Stimulated activated CD4-positive, alpha-beta T cell treated with anti-CD3 and anti-CD28 coated beads, Interleukin-4, amount 100 ng/mL, for 4 hours (primary cell): Measurements from ENCODE around the gene MTRF1.
"Not testable (repeated sequence)": the region's sequence is repeated elsewhere in the genome, so short reads cannot be mapped to it uniquely, and the experiment has no call there.

Experiments
- DNase-seq, 2 experiments: peaks; one replicate each; pipeline ENCODE4 v3.0.0-alpha.2; 2020

The MTRF1 gene

DNA sequence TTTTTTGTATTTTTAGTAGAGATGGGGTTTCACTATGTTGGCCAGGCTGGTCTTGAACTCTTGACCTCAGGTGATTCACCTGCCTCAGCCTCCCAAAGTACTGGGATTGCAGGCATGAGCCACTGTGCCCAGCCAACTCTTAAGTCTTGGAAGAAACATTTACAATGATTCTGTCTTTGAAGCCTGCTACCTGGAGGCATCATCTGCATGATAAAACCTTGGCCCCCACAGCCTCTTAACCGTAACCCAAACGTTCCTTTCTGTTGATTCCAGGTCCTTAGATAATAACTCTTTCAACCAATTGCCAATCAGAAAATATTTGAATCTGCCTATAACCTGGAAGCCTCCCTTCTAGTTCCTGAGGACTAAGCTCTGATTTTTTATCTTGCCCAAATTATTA lies 15.8 kb upstream of the MTRF1 start:
- not testable (repeated sequence) for DNase-seq

DNA sequence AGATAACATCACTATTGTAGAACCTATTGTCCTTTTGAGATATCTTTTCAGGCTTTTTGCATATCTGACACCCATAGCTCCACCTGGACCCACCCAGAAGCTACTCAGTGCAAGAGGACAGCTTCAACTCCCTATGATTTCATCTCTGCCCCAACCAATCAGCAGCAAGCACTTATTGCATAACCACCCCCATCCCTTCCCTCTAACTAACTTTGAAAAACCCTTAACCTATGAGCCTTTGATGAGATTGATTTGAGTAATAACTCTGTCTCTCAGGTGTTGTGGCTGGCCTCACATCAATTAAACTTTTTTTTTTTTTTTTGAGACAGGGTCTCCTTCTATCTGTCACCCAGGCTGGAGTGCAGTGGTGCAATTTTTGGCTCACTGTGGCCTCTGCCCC lies 13.4 kb upstream of the MTRF1 start:
- no peak for DNase-seq

DNA sequence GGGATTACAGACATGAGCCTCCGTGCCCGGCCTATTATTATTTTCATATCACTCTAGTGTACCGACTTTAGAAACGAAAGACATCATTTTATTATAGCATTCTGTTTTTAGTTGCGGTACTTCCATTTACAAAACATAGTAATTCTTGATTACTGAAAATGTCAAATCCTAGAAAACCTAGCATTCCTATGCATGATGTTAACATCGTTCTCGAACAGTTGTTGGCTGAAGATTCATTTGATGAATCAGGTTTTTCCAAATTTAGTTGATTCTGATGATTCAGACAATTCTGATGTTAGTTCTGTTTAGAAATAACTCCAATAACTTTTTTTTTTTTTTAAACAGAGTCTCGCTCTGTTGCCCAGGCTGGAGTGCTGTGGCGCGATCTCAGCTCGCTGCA lies 11.5 kb upstream of the MTRF1 start:
- DNase-seq: no peak

DNA sequence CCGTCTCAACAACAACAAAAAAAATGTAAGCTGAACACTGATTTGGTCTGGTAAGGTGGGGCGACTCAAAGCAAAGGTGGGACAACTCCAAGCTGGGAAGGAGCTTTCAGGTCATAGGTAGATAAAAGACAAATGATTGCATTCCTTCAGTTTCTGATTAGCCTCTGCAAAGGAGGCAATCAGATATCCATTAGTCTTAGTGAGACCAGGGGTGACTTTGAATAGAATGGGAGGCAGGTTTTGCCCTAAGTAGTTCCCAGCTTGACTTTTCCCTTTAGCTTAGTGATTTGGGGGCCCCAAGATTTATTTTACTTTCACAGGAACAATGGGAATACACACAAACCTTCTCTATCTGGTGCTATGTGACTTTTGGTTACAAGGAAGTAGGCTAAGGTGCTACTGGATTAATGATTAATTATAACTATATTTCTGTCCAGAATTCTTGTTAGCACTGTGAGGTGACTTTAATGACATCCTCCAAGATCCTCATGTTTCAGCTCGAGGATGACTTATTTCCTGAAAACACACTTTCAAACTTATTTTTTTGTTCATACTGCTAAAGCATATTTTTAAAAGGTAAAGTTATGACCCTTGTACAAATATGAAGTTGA lies 10.6 kb upstream of the MTRF1 start:
- no peak for DNase-seq

DNA sequence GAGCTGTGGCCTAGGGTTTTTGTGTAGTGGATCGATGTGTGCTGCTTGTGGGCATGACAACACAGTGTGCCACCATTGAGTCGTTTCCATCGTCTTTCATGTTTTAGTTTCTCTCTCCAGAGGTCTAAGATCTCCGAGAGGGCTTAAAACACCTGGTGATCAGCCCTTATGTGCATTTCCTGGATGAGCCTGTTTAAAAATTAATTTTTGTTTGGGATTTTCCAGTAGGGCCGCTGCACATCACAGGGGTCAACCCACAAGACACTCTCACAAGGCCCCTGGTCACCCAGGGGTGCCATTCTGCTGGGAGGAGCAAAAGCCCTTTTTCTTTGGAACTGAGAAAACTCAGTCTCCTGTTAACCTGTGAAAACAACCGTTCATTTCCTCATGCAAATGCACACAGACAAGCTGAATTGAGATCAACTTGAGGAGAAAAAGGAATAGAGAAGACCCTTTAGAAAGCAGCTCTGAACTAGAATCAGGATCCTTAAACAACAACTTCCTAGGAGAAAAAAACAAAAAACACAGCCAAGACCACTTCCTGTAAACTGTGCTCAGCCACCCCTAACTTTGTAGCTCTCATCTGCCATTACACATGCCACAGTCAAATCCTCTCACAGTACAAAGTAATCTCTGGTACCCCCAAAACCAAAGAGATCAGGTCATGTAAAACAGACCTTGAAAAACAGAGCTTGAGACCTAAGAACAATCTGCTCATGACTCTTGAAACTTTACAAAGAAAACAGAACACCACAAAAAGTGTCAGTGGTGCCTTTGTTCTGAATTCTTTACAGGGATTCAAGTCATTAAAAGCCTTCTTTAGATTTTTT lies 8.3 kb upstream of the MTRF1 start:
- no peak for DNase-seq

DNA sequence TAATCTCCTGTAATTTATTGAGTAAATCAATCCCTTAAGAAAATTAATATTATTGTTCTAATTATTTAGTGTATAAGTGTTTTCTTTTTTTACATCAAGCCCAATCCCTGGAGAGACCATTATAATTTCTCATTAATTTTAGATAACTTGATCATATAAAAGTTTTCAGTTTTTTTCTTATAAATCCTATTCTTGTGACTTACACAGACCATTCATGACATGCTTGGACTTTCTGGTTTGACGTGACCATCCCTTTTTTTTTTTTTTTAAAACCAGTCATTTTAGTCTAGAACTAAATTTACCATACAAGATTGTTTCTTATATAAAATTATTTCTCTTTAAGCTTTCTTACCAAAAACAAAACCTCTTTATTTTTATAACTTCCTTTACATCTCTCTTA lies 5.4 kb upstream of the MTRF1 start:
- no peak for DNase-seq

DNA sequence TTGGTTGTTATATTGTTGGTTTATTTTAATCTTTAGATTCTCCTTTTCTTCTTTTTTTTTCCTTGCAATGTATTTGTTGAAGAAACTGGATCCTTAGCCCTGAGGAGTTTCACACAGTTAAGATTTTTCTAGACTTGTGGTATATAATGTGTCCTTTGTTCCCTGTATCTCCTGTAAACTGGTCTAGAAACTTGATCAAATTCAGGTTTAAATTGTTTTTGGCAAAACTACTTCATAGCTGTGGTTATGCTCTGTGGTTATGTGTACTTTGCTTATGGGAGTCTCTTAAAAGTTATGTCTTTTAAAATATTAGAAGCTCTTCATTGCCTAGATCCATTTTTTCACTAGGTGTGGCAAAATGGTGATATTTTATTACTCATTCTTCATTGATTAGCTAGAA lies 3.7 kb upstream of the MTRF1 start:
- DNase-seq: no peak

DNA sequence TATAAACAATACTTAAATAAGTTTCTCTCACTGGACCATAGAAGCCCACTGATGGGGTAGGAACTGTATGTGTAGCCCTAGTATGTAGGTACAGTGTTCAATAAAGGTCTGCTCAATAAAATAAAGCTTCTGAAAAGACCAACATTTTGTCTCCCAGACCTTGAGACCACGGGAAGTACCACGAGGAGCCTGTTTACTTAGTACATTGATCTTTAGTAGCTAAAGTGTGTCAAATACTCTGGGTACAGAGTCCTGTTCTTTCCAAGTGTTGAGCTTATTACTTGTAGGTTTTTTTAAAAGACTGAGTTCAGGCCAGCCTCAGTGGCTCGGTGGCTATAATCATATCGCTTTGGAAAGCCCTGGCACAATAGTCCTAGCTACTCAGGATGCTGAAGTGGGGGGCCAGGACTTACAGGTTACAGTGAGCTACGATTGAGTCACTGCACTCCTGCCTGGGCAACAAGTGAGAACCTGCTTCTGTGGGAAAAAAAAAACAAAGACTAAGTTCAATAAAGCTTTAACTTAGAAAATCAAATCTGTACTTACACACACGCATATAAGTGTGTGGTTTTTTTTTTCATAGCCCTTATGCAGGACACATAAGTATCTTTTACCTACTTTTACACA lies 3.4 kb downstream of the MTRF1 start:
- no peak for DNase-seq

DNA sequence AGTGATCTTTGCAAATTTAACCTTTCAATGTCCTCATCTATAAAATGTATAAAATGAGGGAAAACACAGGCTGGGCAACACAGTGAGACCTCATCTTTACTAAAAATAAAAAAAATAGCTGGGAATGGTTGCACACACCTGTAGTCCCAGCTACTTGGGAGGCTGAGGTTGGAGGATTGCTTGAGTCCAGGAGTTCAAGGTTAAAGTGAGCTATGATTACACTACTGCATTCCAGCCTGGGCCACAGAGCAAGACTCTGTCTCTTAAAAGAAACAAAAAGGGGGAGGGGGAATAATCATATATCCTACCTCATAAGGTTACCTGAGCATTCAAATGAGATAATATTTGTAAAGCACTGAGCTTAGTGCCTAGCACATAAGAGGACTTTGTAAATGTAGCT lies 5.8 kb downstream of the MTRF1 start:
- no peak for DNase-seq

DNA sequence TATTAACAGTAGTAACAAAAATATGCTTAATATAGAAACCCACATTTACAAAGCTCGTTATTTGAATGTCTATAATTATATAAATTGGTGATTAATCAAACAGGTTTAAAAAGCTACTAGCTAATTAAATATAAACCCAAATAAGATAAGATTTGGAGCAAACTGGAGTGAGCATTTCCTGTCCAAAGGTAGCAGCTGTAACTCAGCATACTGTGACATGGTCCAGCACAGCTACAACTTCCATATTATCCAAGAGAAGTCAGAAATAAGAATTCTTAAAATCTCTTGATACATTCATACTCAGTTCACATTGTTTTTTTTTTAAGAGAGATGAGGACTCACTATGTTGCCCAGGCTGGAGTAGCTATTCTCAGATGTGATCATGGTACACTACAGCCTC lies 8.5 kb downstream of the MTRF1 start:
- DNase-seq: no peak

DNA sequence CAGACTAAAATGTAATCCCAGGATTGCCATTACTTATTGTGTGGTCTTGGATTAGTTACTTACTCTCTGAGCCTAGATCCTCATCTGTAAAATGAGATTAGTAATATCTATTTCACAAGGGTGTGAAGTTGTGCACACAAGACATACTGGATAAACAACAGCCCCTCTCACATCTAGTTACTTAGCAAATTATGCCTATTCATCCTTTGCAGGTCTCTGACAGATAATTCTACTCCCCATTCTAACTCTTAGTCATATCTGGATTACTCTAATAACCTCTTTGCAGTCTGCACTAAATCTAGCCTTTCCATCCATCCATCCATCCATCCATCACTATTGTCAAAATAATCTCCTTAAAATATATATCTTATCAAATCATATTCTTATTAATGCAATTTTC lies 12.4 kb downstream of the MTRF1 start:
- DNase-seq: no peak

DNA sequence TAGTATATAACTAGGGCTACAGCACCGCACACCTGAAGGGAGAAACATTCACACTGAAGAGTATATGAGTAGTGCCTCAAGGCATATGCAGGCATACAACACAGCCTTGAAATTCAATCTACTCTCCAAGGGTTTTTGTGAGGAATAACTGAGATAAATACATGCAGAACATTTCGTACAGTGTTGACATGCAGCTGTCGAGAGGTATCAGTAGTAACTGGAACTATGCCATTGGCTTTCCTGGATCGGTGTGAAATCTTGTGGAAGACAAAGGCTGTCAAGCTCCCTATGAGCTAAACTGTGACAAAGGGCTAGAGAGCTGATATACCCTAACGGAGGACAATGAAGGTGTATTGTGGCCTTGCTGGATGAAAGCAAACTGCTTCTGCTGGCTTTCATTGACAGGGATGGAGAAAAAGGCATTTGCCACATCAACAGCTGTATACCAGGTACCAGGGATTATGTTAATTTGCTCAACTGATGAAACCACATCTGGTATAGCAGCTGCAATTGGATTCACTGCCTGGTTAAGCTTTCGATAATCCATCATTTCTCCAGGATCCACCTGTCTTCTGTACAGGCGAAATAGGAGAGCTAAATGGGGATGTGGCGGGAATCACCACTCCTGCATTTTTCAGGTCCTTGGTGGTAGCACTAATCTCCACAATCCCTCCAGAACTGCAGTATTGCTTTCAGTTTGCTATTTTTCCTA lies 16.3 kb downstream of the MTRF1 start:
- no peak for DNase-seq

DNA sequence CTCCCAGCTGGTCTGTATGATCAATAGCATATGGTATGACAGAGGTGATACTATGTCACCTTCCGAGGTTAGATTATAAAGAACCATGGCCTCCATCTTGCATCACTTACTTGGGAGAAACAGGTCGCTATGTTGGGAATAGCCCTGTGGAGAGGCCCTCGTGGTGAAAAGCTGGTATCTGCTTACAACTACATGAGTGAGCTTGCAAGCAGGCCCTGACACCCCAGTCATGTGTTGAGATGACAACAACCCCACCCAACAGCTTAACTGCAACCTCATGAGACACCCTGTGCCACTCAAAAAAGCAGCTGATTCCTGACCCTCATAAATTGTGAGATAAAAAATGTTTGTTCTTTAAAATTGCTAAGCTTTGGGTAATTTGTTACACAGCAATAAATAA lies 18.8 kb downstream of the MTRF1 start:
- no peak for DNase-seq

DNA sequence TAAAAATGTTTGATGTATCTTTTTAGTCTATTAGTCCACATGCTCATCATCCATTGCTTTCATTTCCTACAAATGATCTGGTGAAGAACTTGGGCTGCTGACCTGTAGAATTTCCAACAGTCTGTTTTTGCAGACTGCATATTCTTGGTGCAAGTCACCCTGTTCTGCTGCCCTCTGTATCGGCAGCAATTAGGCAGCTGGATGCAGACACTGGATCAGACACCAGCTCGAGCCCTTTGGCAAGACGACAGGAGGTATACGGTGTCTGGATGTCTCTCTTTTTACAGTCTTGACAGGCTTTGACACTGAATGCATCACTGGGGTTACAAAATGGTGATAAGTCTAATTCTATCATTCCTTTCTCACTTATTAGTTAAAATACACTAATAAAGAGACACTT lies 21.8 kb downstream of the MTRF1 start:
- no peak for DNase-seq

DNA sequence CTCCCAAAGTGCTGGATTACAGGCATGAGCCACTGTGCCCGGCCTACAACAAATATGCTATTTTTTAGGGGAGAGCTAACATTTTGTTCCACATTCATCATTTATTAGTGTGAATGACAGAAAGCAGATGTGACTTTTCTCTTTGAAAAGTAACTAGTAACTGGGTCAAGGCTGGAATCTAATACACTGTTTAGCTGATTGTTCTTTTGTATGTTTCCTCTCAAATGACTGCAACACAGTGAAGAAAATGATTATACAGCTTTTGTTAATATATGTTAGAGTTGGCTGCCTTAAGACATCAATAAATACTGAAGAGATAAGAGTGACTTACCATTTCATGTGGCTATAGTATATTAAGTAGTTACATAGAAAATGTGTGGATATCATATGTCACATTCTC lies 27.0 kb downstream of the MTRF1 start:
- no peak for DNase-seq

DNA sequence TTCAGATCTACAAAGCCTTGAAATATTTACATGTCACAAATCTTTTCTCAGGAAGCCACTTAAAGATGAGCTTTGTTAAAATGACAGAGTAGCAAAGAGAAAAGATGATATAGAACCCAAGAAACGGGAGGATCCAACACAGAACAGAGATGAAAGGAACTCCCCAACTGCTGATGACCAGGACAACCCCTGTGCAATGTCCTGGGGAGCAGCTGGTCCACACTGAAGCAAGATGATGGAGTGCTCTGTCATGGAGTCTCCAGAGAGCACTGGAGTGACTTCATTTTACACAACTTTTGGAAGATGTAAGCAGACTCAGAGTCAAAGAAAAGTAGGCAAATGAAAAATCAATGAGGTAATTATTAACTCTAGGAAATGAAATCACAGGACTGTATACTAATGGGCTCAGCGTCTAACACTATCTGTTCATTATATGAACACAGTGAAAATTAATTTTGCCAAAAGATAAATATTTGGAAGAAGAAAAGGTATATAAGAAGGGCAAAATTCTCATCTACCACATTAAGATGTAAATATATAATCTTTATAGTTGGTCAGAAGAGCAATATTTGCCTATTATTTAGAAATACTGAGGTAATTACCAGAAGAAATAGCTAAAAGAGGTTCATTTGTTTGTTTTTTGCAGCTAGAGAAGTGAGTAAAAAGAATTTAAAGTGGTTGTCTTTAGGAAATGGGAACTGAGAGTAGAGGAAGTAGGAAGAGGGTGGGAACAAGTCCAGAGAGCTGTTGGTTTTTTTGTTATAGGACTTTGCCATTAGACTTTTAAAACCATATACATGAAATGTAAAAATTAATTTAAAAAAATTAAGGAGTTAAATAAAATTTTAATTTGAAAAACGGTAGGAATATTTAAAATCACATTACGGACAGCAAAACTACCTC lies 30.5 kb downstream of the MTRF1 start:
- no peak for DNase-seq

DNA sequence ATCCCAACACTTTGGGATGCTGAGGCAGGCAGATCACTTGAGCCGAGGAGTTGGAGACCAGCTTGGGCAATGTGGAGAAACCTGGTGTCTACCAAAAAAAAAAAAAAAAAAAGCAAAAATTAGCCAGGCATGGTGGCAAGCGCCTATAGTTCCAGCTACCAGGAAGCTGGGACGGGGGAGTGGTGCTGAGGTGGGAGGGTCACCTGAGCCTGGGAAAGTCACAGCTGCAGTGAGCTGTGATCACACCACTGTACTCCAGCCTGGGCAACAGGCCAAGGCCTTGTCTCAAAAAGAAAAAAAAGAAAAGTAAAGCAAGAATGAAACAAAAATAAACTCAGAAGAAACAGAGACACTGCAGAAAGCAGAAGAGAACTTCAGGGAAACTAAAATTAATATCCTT lies 31.6 kb downstream of the MTRF1 start:
- DNase-seq: no peak

DNA sequence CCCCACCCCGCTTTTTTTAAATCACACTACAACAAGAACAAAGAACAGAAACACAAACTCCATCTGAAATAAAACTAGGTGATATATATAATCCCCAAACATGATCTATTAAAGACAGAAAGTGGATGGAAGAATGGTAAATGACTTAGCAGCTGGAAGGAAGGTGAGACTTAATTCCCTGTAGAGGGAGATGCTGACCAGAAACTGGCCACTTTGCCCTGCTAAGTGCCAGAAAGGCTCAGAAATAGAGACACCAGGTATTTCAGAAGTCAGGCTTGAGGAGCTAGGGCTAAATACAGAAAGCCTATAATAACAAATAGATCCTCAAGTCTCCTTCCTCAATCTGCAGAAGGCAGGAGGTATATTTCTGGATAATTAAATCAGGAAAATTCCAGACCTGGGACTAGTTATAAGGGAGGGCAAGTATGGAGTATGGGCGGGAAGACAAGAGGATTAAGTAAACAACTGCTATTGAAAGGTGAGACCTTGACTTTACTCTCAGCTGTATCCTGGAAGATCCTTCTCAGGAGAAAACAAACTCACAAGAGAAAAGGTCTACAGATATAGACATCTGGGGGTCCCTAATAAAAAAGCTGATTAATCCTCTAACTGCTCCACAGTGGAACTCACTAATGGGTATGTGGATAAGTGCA lies 32.2 kb downstream of the MTRF1 start:
- DNase-seq: no peak

DNA sequence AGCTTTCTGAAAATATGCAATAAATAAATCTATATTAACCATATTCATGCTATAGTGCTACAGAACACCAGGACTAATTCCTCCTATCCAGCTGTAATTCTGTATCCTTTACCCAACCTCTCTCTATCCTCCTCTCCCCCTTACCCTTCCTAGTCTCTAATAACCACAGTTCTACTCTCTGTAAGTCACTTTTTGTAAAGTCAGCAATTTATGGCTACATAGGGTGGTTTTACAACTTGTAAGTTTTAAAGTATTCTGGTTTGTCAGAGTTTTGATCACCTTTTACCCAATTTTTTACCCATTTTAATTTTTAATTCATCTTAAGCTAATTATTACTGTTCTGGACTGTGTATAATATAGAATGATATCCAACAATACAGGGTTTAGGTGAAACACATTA lies 34.0 kb downstream of the MTRF1 start:
- DNase-seq: no peak

DNA sequence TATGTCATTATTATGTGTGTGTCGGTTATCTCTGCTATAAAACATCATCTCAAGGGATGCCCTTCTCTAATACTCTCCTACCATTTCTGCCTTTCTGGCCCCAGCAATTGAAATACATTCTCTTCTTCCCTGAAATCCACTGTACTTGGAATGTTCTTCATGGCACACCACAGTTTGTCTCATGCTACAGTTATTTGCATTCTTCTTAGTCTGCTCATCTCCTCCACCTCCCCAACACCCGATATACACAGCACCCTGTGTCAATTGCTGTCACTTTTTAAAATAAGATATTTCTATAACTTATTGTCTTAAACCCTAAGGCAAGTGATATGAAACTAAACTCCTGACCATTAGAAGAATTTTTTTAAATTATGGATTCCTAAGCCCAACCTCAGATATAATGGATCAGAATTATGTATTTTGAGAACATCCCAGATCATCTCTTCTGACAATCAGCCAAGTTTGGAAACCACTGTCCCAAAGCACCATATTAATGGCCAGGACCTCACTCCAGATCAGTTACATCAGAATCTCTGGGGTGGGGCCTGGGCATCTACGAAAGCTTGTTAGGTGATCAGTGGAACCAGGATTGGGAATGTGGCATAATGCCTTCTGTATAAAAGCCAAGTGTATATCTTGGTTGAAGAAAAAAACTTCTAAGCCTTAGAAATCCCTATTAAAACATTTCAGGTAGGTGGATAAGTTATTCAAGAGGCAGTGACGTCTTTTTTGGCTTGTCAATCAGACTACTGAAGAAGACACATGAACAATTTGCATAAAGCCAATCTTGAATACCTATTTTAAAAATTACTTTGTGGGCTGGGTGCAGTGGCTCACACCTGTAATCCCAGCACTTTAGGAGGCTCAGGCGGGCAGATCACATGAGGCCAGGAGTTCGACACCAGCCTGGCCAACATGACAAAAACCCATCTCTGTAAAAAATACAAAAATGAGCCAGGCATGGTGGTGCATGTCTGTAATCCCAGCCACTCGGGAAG lies 39.0 kb downstream of the MTRF1 start:
- no peak for DNase-seq
